MM.1S (cell line): ENCODE results near the gene SEZ6L.

Source experiments
- DNase-seq: peaks from one replicate; pipeline ENCODE4 v3.0.0-alpha.2; 2015
- H2AFZ ChIP-seq: fragments of 300-600 bp; sonication (generic); 2 replicates; pipeline ENCODE4 v1.6.0; 2016; ENCODE audit warnings: antibody characterized with exemption, low read length
- H3F3A ChIP-seq: fragments of 300-600 bp; sonication (generic); 2 replicates; pipeline ENCODE4 v1.6.1; 2016; ENCODE audit warnings: mild to moderate bottlenecking, antibody characterized with exemption, low read length, moderate library complexity, mixed read lengths; ENCODE audit not compliant: insufficient read depth
- H3K27ac ChIP-seq: fragments of 300-600 bp; sonication (generic); 2 replicates; pipeline ENCODE4 v1.5.1; 2016; ENCODE audit warnings: mild to moderate bottlenecking, low read length
- H3K27me3 ChIP-seq: fragments of 300-600 bp; sonication (generic); replicated peaks from 2 replicates; pipeline ENCODE4 v1.6.0; 2016; ENCODE audit warnings: low read length; ENCODE audit not compliant: insufficient read depth
- H3K36me3 ChIP-seq: fragments of 300-600 bp; sonication (generic); replicated peaks from 2 replicates; pipeline ENCODE4 v1.6.1; 2016; ENCODE audit warnings: mild to moderate bottlenecking, low read length, mixed read lengths; ENCODE audit not compliant: insufficient read depth
- H3K4me1 ChIP-seq: fragments of 300-600 bp; sonication (generic); 2 replicates; pipeline ENCODE4 v1.6.1; 2016; ENCODE audit warnings: low read length, mixed read lengths
- H3K4me2 ChIP-seq: fragments of 300-600 bp; sonication (generic); 2 replicates; pipeline ENCODE4 v1.6.0; 2016; ENCODE audit warnings: low read depth, low read length
- H3K4me3 ChIP-seq: fragments of 300-600 bp; sonication (generic); 2 replicates; pipeline ENCODE4 v1.5.1; 2016; ENCODE audit warnings: low read length, mixed read lengths
- H3K79me2 ChIP-seq: fragments of 300-600 bp; sonication (generic); 2 replicates; pipeline ENCODE4 v1.6.1; 2016; ENCODE audit warnings: mixed run types, low read length, mixed read lengths
- H3K9ac ChIP-seq: fragments of 300-600 bp; sonication (generic); 2 replicates; pipeline ENCODE4 v1.6.1; 2016; ENCODE audit warnings: low read length, mixed read lengths
- H3K9me2 ChIP-seq: fragments of 300-600 bp; sonication (generic); replicated peaks from 2 replicates; pipeline ENCODE4 v1.6.1; 2016; ENCODE audit warnings: mild to moderate bottlenecking, low read length, mixed read lengths; ENCODE audit not compliant: insufficient read depth
- H3K9me3 ChIP-seq: fragments of 300-600 bp; sonication (generic); replicated peaks from 2 replicates; pipeline ENCODE4 v1.6.1; 2016; ENCODE audit warnings: mild to moderate bottlenecking, low read length, mixed read lengths; ENCODE audit not compliant: insufficient read depth
- H4K20me1 ChIP-seq: fragments of 300-600 bp; sonication (generic); 2 replicates; pipeline ENCODE4 v1.6.1; 2016; ENCODE audit warnings: mild to moderate bottlenecking, low read length, moderate library complexity, mixed read lengths; ENCODE audit not compliant: insufficient read depth
- EZH2 ChIP-seq: fragments of 300-600 bp; sonication (generic); optimal IDR thresholded peaks from 2 replicates; pipeline ENCODE3; 2017; ENCODE audit warnings: low read depth, mild to moderate bottlenecking, antibody characterized with exemption, low read length, mixed read lengths
- EZH2phosphoT487 ChIP-seq: fragments of 300-600 bp; sonication (generic); IDR thresholded peaks from 2 replicates; pipeline ENCODE4 v1.6.1; 2018; ENCODE audit warnings: antibody characterized with exemption, low read length
- TF ChIP-seq, protein P1 (sequence below): fragments of 300-600 bp; sonication (generic); IDR thresholded peaks from 2 replicates; pipeline ENCODE4 v1.5.1; 2016; ENCODE audit warnings: antibody characterized with exemption, low read length, mixed read lengths

SEZ6L gene

DNA sequence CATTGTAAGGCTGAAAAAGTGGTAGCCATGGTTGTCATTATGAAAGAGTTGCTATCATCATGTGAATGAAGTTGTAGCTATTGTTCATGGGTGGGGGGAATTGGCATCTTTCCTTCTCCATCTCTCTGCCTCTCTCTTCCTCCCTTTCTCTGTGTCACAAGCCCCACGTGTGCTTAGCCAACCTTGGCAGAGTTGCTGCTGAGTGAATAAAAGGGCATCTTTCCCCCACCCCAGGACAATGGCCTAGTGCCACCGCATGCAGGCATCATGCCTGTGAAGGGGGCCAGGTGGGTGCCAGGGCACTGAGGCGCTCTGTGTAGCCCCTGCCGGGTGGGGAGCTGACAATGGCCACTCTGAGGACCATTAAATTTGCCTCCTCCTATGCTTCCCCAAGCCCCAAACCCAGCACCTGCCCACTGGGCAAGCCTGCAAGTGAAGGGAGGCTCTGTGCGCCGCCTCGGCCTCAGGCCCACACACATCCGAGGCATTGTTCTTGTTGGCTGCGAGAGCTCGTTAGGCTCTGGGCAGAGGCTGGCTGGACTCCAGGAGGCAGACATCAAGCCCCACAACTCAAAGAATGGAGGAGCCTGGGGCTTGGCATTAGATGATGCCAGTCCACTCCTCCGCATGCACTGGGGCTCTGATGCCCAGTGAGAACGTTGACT, 103.9 kb downstream of the SEZ6L start:
- no peaks in the 10 kb centered on the region for H3K79me2 ChIP-seq
- TF ChIP-seq, protein P1, sequence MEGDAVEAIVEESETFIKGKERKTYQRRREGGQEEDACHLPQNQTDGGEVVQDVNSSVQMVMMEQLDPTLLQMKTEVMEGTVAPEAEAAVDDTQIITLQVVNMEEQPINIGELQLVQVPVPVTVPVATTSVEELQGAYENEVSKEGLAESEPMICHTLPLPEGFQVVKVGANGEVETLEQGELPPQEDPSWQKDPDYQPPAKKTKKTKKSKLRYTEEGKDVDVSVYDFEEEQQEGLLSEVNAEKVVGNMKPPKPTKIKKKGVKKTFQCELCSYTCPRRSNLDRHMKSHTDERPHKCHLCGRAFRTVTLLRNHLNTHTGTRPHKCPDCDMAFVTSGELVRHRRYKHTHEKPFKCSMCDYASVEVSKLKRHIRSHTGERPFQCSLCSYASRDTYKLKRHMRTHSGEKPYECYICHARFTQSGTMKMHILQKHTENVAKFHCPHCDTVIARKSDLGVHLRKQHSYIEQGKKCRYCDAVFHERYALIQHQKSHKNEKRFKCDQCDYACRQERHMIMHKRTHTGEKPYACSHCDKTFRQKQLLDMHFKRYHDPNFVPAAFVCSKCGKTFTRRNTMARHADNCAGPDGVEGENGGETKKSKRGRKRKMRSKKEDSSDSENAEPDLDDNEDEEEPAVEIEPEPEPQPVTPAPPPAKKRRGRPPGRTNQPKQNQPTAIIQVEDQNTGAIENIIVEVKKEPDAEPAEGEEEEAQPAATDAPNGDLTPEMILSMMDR = no peak
- TF ChIP-seq EZH2 = no peak
- no peak for TF ChIP-seq EZH2phosphoT487
- no peaks in the 10 kb centered on the region for H3K9me3 ChIP-seq
- no peak overlapping the region for H3K4me2 ChIP-seq
- no peaks in the 10 kb centered on the region for H3K4me1 ChIP-seq
- no peaks in the 10 kb centered on the region for H4K20me1 ChIP-seq
- DNase-seq = no peak
- no peaks in the 10 kb centered on the region for H3K36me3 ChIP-seq
- H2AFZ ChIP-seq = no peak overlapping the region
- no peak overlapping the region for H3K27ac ChIP-seq
- H3K9ac ChIP-seq = no peak overlapping the region
- peaks cover 92% of the 10 kb centered on the region for H3K27me3 ChIP-seq
- no peak overlapping the region for H3K4me3 ChIP-seq
- no peaks in the 10 kb centered on the region for H3F3A ChIP-seq
- H3K9me2 ChIP-seq = no peaks in the 10 kb centered on the region

DNA sequence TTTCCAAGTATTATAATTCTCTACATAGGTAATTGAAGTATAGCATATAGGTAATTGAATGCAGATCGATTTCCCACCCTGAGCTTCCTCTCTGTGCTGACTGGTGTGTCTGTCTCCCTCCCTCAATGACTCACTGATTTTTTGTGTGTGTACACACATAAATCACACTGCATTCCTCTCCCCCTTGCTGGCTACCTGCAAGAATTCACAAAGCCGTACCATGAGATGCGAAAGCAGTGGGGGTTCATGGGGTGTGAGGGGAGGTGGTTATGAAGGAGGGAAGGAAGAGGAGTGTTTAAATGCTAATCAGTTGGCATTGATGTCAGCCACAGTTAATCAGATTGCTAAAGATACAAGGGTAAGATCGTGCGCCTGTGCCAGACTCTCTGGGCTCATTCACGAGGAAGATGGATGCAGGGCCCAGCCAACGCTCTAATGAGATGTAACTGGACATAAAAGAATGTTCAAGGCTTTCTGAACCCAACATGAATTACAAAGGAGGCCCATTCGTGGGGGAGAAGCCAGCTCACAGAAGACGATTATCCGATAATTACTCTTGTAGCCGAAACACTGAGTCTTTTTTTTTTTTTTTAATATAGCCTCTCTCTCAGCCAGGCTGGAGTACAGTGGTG, 107.4 kb downstream of the SEZ6L start:
- TF ChIP-seq, protein P1 = no peak
- TF ChIP-seq EZH2phosphoT487 (no peak), EZH2 (no peak)
- Histone ChIP-seq H3K4me2 (no peak overlapping the region), H3K27ac (no peak overlapping the region), H2AFZ (no peak overlapping the region), H3K4me3 (no peak overlapping the region), H4K20me1 (no peaks in the 10 kb centered on the region), H3K9me2 (no peaks in the 10 kb centered on the region), H3K9ac (no peak overlapping the region), H3K79me2 (no peaks in the 10 kb centered on the region), H3K4me1 (no peaks in the 10 kb centered on the region), H3K27me3 (peaks cover 88% of the 10 kb centered on the region), H3K36me3 (no peaks in the 10 kb centered on the region), H3K9me3 (no peaks in the 10 kb centered on the region), H3F3A (no peaks in the 10 kb centered on the region)
- no peak for DNase-seq

DNA sequence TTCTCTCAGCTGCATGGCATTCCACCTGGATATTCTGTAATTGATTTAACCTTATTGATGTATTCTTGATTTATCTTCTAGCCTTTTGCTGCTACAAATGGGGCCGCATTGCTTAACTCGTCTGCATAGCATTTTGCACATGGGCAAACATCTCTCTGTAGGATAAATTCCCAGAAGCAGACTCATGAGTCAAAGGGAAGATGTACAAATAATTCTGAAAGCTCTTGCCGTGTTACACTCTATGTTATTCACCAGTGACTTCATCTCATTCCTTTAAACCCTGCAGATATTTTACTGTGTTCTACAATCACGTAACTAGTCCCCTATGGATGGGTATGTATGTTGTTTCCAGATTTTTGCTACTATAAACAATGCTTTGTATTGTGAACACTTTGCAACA, 112.7 kb downstream of the SEZ6L start:
- peaks cover 89% of the 10 kb centered on the region for H3K27me3 ChIP-seq
- H3K36me3 ChIP-seq = no peaks in the 10 kb centered on the region
- H4K20me1 ChIP-seq = no peaks in the 10 kb centered on the region
- no peaks in the 10 kb centered on the region for H3K79me2 ChIP-seq
- TF ChIP-seq, protein P1 = no peak
- TF ChIP-seq EZH2phosphoT487 = no peak
- no peak for TF ChIP-seq EZH2
- no peak overlapping the region for H2AFZ ChIP-seq
- H3K4me2 ChIP-seq = no peak overlapping the region
- no peaks in the 10 kb centered on the region for H3F3A ChIP-seq
- H3K4me3 ChIP-seq = no peak overlapping the region
- H3K9me3 ChIP-seq = no peaks in the 10 kb centered on the region
- H3K4me1 ChIP-seq = no peaks in the 10 kb centered on the region
- H3K9me2 ChIP-seq = no peaks in the 10 kb centered on the region
- H3K9ac ChIP-seq = no peak overlapping the region
- no peak overlapping the region for H3K27ac ChIP-seq
- DNase-seq = no peak
